Measurements from ENCODE around the gene PPFIBP2. TPM values are rescaled to one million over a fixed set of nuclear protein-coding genes. Genes with fewer than 3 reads are reported as not detected.

PPFIBP2 gene
- total RNA-seq, 3 donors from 2014 or later, result 32.3 to 56.1 (median 43.3) TPM

GRCh38 chr11:7586376-7586775 lies 72.6 kb downstream of the PPFIBP2 start:
- Histone ChIP-seq H3K36me3 (no peaks in the 10 kb centered on the region), H3K4me1 (no peaks in the 10 kb centered on the region), H3K27me3 (no peaks in the 10 kb centered on the region), H3K4me3 (no peak overlapping the region), H3K27ac (no peak overlapping the region), H3K9me3 (no peaks in the 10 kb centered on the region)
- DNase-seq (ENCODE audit: low spot score in 2 of 2), result no peak
- TF ChIP-seq POLR2AphosphoS5 (IDR thresholded peaks at IDR 0.05) (no peak), POLR2A (IDR thresholded peaks at IDR 0.05) (no peak)
- TF ChIP-seq, protein P1, sequence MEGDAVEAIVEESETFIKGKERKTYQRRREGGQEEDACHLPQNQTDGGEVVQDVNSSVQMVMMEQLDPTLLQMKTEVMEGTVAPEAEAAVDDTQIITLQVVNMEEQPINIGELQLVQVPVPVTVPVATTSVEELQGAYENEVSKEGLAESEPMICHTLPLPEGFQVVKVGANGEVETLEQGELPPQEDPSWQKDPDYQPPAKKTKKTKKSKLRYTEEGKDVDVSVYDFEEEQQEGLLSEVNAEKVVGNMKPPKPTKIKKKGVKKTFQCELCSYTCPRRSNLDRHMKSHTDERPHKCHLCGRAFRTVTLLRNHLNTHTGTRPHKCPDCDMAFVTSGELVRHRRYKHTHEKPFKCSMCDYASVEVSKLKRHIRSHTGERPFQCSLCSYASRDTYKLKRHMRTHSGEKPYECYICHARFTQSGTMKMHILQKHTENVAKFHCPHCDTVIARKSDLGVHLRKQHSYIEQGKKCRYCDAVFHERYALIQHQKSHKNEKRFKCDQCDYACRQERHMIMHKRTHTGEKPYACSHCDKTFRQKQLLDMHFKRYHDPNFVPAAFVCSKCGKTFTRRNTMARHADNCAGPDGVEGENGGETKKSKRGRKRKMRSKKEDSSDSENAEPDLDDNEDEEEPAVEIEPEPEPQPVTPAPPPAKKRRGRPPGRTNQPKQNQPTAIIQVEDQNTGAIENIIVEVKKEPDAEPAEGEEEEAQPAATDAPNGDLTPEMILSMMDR (IDR thresholded peaks at IDR 0.05), result no peak
- intact Hi-C loops (cut with DNase I; ENCODE audit: low total_unique reads), result no loop called here

DNA sequence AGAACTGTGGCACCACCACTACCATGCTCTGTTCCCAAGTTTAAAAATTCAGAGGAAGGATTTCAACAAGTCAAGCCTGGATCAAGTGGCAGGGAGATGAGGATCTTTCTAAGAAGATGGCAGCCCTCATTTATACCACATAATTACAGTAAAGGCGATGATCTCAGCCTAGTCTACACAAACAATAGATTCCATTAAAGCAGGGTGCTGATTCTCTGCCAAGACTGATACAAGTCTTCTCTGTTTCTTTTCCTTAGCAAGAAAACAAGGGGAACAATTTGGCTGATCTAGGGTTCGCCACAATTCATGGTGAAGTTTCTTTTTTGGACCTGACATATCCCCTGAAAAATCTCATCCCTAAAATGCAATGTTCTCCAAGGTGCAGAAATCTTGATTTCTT lies 73.9 kb downstream of the PPFIBP2 start:
- intact Hi-C loops (cut with DNase I; ENCODE audit: low total_unique reads), result no loop called here
- TF ChIP-seq POLR2AphosphoS5 (IDR thresholded peaks at IDR 0.05) (no peak), POLR2A (IDR thresholded peaks at IDR 0.05) (no peak)
- TF ChIP-seq, protein P1 (IDR thresholded peaks at IDR 0.05), result no peak
- H3K4me3 ChIP-seq, result no peak overlapping the region
- peaks cover 4 to 8% of the 10 kb centered on the region in 2 donors for H3K4me1 ChIP-seq
- DNase-seq (ENCODE audit: low spot score in 2 of 2), result no peak
- H3K27ac ChIP-seq, result peak overlapping the region; percentile 51 to 65
- no peaks in the 10 kb centered on the region for H3K36me3 ChIP-seq
- no peaks in the 10 kb centered on the region for H3K9me3 ChIP-seq
- no peaks in the 10 kb centered on the region for H3K27me3 ChIP-seq

DNA sequence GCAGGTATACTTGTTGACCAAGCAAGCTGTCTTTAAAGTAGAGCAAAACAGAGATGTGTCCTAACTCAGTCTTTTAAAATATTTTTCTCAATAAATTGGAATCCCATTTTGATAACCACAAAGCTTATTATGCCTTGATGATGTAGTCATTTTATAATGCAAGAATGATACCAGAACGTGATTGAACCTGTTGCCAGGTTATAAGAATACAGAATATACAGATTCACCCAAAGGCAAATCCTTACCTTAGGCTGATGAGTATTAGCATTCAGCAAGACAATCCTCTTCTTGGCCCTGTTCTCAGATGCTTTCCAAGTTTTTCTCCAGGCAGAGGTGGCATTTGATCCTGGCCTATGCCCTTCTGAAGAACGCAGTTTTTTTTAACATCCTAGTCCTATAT lies 76.1 kb downstream of the PPFIBP2 start:
- Histone ChIP-seq H3K36me3 (no peaks in the 10 kb centered on the region), H3K4me1 (peaks cover 4 to 17% of the 10 kb centered on the region in 2 donors), H3K27me3 (no peaks in the 10 kb centered on the region), H3K4me3 (no peak overlapping the region), H3K9me3 (no peaks in the 10 kb centered on the region), H3K27ac (no peak overlapping the region)
- intact Hi-C loops (cut with DNase I; ENCODE audit: low total_unique reads), result no loop called here
- DNase-seq (ENCODE audit: low spot score in 2 of 2), result no peak
- TF ChIP-seq, protein P1 (IDR thresholded peaks at IDR 0.05), result no peak
- no peak for TF ChIP-seq POLR2AphosphoS5 (IDR thresholded peaks at IDR 0.05)
- TF ChIP-seq POLR2A (IDR thresholded peaks at IDR 0.05), result no peak

- peaks cover 4 to 17% of the 10 kb centered on the region in 2 donors for H3K4me1 ChIP-seq
- intact Hi-C loops (cut with DNase I; ENCODE audit: low total_unique reads), result no loop called here
- no peaks in the 10 kb centered on the region for H3K36me3 ChIP-seq
- TF ChIP-seq POLR2A (IDR thresholded peaks at IDR 0.05) (no peak), POLR2AphosphoS5 (IDR thresholded peaks at IDR 0.05) (no peak)
- TF ChIP-seq, protein P1 (IDR thresholded peaks at IDR 0.05), result no peak
- no peak overlapping the region for H3K4me3 ChIP-seq
- no peak overlapping the region for H3K27ac ChIP-seq
- no peak for DNase-seq (ENCODE audit: low spot score in 2 of 2)
- H3K9me3 ChIP-seq, result no peaks in the 10 kb centered on the region
- no peaks in the 10 kb centered on the region for H3K27me3 ChIP-seq
These were observed 76.7 kb downstream of the PPFIBP2 start for GRCh38 chr11:7590529-7590928.

DNA sequence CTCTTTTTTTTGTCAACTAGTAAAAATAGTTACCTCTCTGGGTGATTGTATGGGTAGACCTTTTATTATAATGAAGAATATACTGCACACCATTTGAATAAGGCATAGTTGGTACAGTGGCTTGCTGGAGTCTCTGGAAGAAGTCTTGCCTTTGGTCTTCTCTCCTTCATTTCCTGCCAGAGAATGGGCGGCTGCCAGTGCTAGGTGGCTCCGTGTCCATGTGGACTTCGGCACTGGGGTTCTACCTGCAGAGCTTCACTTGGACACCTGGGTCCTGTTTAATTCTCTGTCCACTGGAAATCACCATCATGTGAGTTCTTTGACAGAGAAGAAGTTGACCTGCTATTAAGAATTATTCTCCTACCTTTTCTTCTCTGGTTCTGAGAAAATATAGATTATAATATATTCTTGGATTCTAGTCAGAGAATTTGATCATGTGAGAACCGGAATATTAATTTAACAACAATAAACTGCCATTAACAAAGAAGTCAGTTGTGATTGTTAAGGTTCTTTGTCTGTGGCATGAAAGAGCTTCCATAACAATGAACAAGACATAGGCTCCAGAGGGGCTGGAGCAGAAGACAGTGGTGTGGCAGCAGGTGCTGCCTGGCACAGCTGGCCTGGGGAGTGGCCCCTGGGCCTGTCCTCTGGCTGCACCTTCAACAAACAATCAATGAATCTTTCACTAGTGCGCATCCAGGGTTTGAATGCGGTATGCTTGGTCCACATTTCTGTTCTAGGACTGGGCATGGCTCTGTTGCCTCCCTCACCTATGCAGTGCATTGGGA lies 77.5 kb downstream of the PPFIBP2 start:
- no peaks in the 10 kb centered on the region for H3K36me3 ChIP-seq
- no peaks in the 10 kb centered on the region for H3K27me3 ChIP-seq
- H3K9me3 ChIP-seq, result no peaks in the 10 kb centered on the region
- H3K4me3 ChIP-seq, result no peak overlapping the region
- peak overlapping the region in 1 of 2 donors; percentile 88 for H3K27ac ChIP-seq
- H3K4me1 ChIP-seq, result peaks cover 4 to 24% of the 10 kb centered on the region in 2 donors
- DNase-seq (ENCODE audit: low spot score in 2 of 2), result no peak
- intact Hi-C loops (cut with DNase I; ENCODE audit: low total_unique reads), result no loop called here
- no peak for TF ChIP-seq POLR2A (IDR thresholded peaks at IDR 0.05)
- TF ChIP-seq, protein P1 (IDR thresholded peaks at IDR 0.05), result no peak
- TF ChIP-seq POLR2AphosphoS5 (IDR thresholded peaks at IDR 0.05), result no peak

All from breast epithelium (tissue), 4 donors.